GM12878 (cell line): Measurements from ENCODE around the gene MSRB2. TPM values are rescaled to one million over a fixed set of nuclear protein-coding genes. Genes with fewer than 3 reads are reported as not detected.

Experiments used
- ATAC-seq: fragments of 200-7000 bp; cut with Tn5 transposase; 3 replicates; pipeline ENCODE4 v1.9.1; 2020; ENCODE audit warnings: mild to moderate bottlenecking, moderate library complexity
- BruUV-seq: library from RNA; stranded (reverse); fragments of 400-500 nt; replicated peaks from 2 replicates; lab custom pipeline; 2021; lab: Mats Ljungman, UMichigan
- CTCF ChIA-PET: fragments of 300-600 bp; sonication (Branson Sonifier 250); formaldehyde crosslinking; extraction: SDS; loops from one replicate; lab custom pipeline; 2021; ENCODE audit warnings: inconsistent platforms; lab: Yijun Ruan, JAX
- POLR2A ChIA-PET: fragments of 350-600 bp; formaldehyde crosslinking; extraction: SDS; loops from one replicate; lab custom pipeline; 2021; ENCODE audit warnings: inconsistent platforms; lab: Charles Lee
- RAD21 ChIA-PET: fragments of 300-600 bp; sonication (Branson Sonifier 250); formaldehyde crosslinking; loops from one replicate; lab custom pipeline; 2023; ENCODE audit warnings: antibody characterized with exemption; ENCODE audit not compliant: unreplicated experiment; lab: Charles Lee
- SMC1A ChIA-PET: fragments of 300-600 bp; sonication (Branson Sonifier 250); formaldehyde crosslinking; loops from one replicate; lab custom pipeline; 2023; ENCODE audit not compliant: unreplicated experiment, uncharacterized antibody; lab: Charles Lee
- DNase-seq: peaks from one replicate; pipeline ENCODE4 v3.0.0-alpha.2; 2011; ENCODE audit warnings: low read depth, low spot score
- FAIRE-seq: peaks from 3 replicates; lab custom pipeline; 2011; peaks lifted over from hg19 to GRCh38; lab: Jason Lieb, UNC
- H2AFZ ChIP-seq: 2 replicates; pipeline ENCODE4 v1.6.0; 2011; ENCODE audit warnings: low read depth, low read length, control low read depth; ENCODE audit not compliant: control insufficient read depth
- H3K27ac ChIP-seq: 2 replicates; pipeline ENCODE4 v1.5.1; 2011; ENCODE audit warnings: control low read depth; ENCODE audit not compliant: control insufficient read depth, insufficient read depth
- H3K27me3 ChIP-seq, 2 experiments: replicated peaks in 1 of 2; 2 replicates each; pipeline versions ENCODE4 v1.6.0 to v1.6.1; 2011; ENCODE audit warnings: low read length in 1 of 2; ENCODE audit not compliant: control insufficient read depth in 2 of 2, insufficient read depth in 2 of 2
- H3K36me3 ChIP-seq, 2 experiments: 2 replicates each; pipeline ENCODE4 v1.5.1; 2011; ENCODE audit warnings: low read length in 1 of 2; ENCODE audit not compliant: control insufficient read depth in 2 of 2, insufficient read depth in 2 of 2
- H3K4me1 ChIP-seq: 2 replicates; pipeline ENCODE4 v1.6.1; 2011; ENCODE audit warnings: mild to moderate bottlenecking, low read length, moderate library complexity, mixed read lengths; ENCODE audit not compliant: control insufficient read depth, insufficient read depth
- H3K4me2 ChIP-seq: 2 replicates; pipeline ENCODE4 v1.6.0; 2011; ENCODE audit warnings: control low read depth; ENCODE audit not compliant: control insufficient read depth, insufficient read depth
- H3K4me3 ChIP-seq: fragments of 200-600 bp; sonication (generic); 2 replicates; pipeline ENCODE4 v1.5.1; 2016
- H3K79me2 ChIP-seq: 2 replicates; pipeline ENCODE4 v1.6.0; 2011; ENCODE audit warnings: low read length; ENCODE audit not compliant: control insufficient read depth, insufficient read depth
- H3K9ac ChIP-seq: 2 replicates; pipeline ENCODE4 v1.8.0; 2011; ENCODE audit warnings: low read length, control low read depth, mixed read lengths; ENCODE audit not compliant: control insufficient read depth, insufficient read depth
- H3K9me3 ChIP-seq: replicated peaks from 3 replicates; pipeline ENCODE4 v1.5.1; 2011; ENCODE audit warnings: mild to moderate bottlenecking, low read length; ENCODE audit not compliant: control insufficient read depth, insufficient read depth
- H4K20me1 ChIP-seq: 2 replicates; pipeline ENCODE4 v1.6.0; 2011; ENCODE audit not compliant: control insufficient read depth, insufficient read depth
- HDGF ChIP-seq: fragments of 450-650 bp; IDR thresholded peaks from 2 replicates; pipeline ENCODE4 v1.6.1; 2016; ENCODE audit warnings: antibody characterized with exemption
- MEF2B ChIP-seq: fragments of 450-650 bp; IDR thresholded peaks from 2 replicates; pipeline ENCODE4 v1.6.1; 2018; ENCODE audit warnings: mild to moderate bottlenecking, moderate library complexity; ENCODE audit not compliant: partially characterized antibody, poor library complexity, severe bottlenecking
- NFIC ChIP-seq: IDR thresholded peaks from 2 replicates; pipeline ENCODE4 v1.6.1; 2012; ENCODE audit warnings: low read depth, mild to moderate bottlenecking, inconsistent platforms, low read length, moderate library complexity
- NR2F1 ChIP-seq: fragments of 450-650 bp; conservative IDR thresholded peaks from 2 replicates; pipeline ENCODE4 v1.6.1; 2017; ENCODE audit warnings: mild to moderate bottlenecking
- PAX8 ChIP-seq: fragments of 450-650 bp; IDR thresholded peaks from 2 replicates; pipeline ENCODE4 v1.6.1; 2017; ENCODE audit warnings: mild to moderate bottlenecking, moderate library complexity
- SKIL ChIP-seq: fragments of 450-650 bp; IDR thresholded peaks from 2 replicates; pipeline ENCODE4 v1.6.1; 2017; ENCODE audit warnings: mild to moderate bottlenecking, low read depth, inconsistent platforms; ENCODE audit not compliant: poor library complexity, severe bottlenecking
- SMARCA5 ChIP-seq: fragments of 450-650 bp; IDR thresholded peaks from 2 replicates; pipeline ENCODE4 v1.6.1; 2017; ENCODE audit warnings: mild to moderate bottlenecking
- SRF ChIP-seq, 2 experiments: IDR thresholded peaks; 2 replicates each; pipeline ENCODE4 v1.6.1; 2011; ENCODE audit warnings: low read depth in 2 of 2, low read length in 2 of 2, mild to moderate bottlenecking in 1 of 2, moderate library complexity in 1 of 2
- ZBED1 ChIP-seq: IDR thresholded peaks from 2 replicates; pipeline ENCODE4 v1.6.1; 2016; ENCODE audit warnings: borderline replicate concordance
- ZSCAN29 ChIP-seq: fragments of 450-650 bp; IDR thresholded peaks from 2 replicates; pipeline ENCODE4 v1.6.1; 2017; ENCODE audit warnings: mild to moderate bottlenecking, moderate library complexity
- WGBS: methylation state at CpG from one replicate; pipeline ENCODE4 v1.1.6; 2016; ENCODE audit warnings: low lambda C conversion rate; ENCODE audit not compliant: insufficient replicate concordance, insufficient coverage; ENCODE audit errors: missing lambda C conversion rate; 5-methylcytosine and 5-hydroxymethylcytosine counted together
- in situ Hi-C: fragments of 300-500 bp; cut with MboI; formaldehyde crosslinking; loops from 9 replicates; pipeline ENCODE4 v1.14.3; 2018; ENCODE audit warnings: mixed read lengths
- intact Hi-C: fragments of 100-400 bp; cut with micrococcal nuclease; formaldehyde crosslinking; loops from one replicate; pipeline ENCODE4 v1.14.2; 2022; ENCODE audit not compliant: unreplicated experiment
- polyA plus RNA-seq, 11 experiments: library from polyadenylated mRNA; depleted of rRNA in 4 of 11; unstranded in 6 of 11; stranded (reverse) in 5 of 11; fragments of >200 nt; fragmentation: Nextera tagmentation in 4 of 11; fragmentation: Illumina TruSeq in 1 of 11; extraction: Ambion mirVana in 4 of 11; extraction: Trizol in 1 of 11; gene quantifications; 1 replicate in 1 of 11; 2 replicates in 10 of 11; pipeline versions ENCODE4 v1.2.1 to v1.2.3, GENCODE V29; 2011 to 2016; ENCODE audit warnings: inconsistent platforms in 2 of 11, missing spikeins in 2 of 11, low read depth in 1 of 11
- total RNA-seq, 4 experiments: library from RNA; depleted of rRNA in 3 of 4; stranded (reverse); fragments of >200 nt in 3 of 4; fragmentation: Illumina TruSeq in 1 of 4; extraction: Trizol in 1 of 4; gene quantifications; 2 replicates each; pipeline versions ENCODE4 v1.2.1 to v1.2.3, GENCODE V29; 2013 to 2021

The MSRB2 gene
- total and polyA plus RNA-seq, 10 of the 15 experiments (the other 5 are each of a cell fraction or from before 2014, with no cell fraction given): 1.5 to 18.6 (median 6.2) TPM

- TF ChIP-seq HDGF (no peak), ZBED1 (no peak), NFIC (no peak), ZSCAN29 (no peak)
These were observed 44.3 kb downstream of the MSRB2 start (continued) for GRCh38 chr10:23139677-23140076.

GRCh38 chr10:23141995-23142394, 46.6 kb downstream of the MSRB2 start:
- DNase-seq (no peak), FAIRE-seq (no peak), ATAC-seq (no peak)
- no TSS peak for BruUV-seq
- Histone ChIP-seq H3K27me3 (no peaks in the 10 kb centered on the region), H3K9ac (no peak overlapping the region), H3K4me3 (no peak overlapping the region), H4K20me1 (no peaks in the 10 kb centered on the region), H3K9me3 (no peaks in the 10 kb centered on the region), H3K27ac (no peak overlapping the region), H3K4me2 (no peak overlapping the region), H2AFZ (no peak overlapping the region), H3K36me3 (no peaks in the 10 kb centered on the region), H3K79me2 (no peaks in the 10 kb centered on the region), H3K4me1 (no peaks in the 10 kb centered on the region; the same call in 1 of the 2 replicates)
- ChIA-PET RAD21 (no interaction called here), SMC1A (no interaction called here), POLR2A (no interaction called here), CTCF (no interaction called here)
- 24% methylated on average over 4 of the region's 4 CpGs for WGBS
- TF ChIP-seq SMARCA5 (no peak), NR2F1 (no peak), HDGF (no peak), ZBED1 (no peak), SKIL (no peak), PAX8 (no peak), SRF (IDR thresholded peaks at IDR 0.05; ENCODE audit: low read depth in 2 of 2, low read length in 2 of 2) (no peak), MEF2B (no peak)
- intact Hi-C loops: no loop called here
- in situ Hi-C loops: no loop called here
